ENCODE data around the gene PROSER3.

- TF ChIP-seq, protein P1, sequence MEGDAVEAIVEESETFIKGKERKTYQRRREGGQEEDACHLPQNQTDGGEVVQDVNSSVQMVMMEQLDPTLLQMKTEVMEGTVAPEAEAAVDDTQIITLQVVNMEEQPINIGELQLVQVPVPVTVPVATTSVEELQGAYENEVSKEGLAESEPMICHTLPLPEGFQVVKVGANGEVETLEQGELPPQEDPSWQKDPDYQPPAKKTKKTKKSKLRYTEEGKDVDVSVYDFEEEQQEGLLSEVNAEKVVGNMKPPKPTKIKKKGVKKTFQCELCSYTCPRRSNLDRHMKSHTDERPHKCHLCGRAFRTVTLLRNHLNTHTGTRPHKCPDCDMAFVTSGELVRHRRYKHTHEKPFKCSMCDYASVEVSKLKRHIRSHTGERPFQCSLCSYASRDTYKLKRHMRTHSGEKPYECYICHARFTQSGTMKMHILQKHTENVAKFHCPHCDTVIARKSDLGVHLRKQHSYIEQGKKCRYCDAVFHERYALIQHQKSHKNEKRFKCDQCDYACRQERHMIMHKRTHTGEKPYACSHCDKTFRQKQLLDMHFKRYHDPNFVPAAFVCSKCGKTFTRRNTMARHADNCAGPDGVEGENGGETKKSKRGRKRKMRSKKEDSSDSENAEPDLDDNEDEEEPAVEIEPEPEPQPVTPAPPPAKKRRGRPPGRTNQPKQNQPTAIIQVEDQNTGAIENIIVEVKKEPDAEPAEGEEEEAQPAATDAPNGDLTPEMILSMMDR (conservative IDR thresholded peaks at IDR 0.05 in 1 of 2, IDR thresholded peaks at IDR 0.05 in 1 of 2; ENCODE audit: extremely low read depth in 1 of 2, insufficient read depth in 1 of 2, low read depth in 1 of 2, low read length in 2 of 2) = no peak
- no peak for TF ChIP-seq EZH2 (IDR thresholded peaks at IDR 0.05; ENCODE audit: borderline replicate concordance, low read length)
Measured at GRCh38 chr19:35811317-35812219, 53.6 kb downstream of the PROSER3 start.

Data from mammary epithelial cell (primary cell).